Muscle of arm (tissue), 12 donors: ENCODE measurements around the gene KCNJ10. TPM values are rescaled to one million over a fixed set of nuclear protein-coding genes. Genes with fewer than 3 reads are reported as not detected.
A peak's percentile ranks its signal among the peaks of the same experiment; 100 is the strongest.

ENCODE experiments used
- DNase-seq: peaks from one replicate; pipeline ENCODE4 v3.0.0-alpha.2; 2013
- polyA plus RNA-seq, 12 donors: library from polyadenylated mRNA; unstranded; fragments of 120-200 nt; gene quantifications; one replicate each; pipeline ENCODE4 v1.2.1, GENCODE V29; 2013; ENCODE audit not compliant: insufficient read length in 12 of 12

The KCNJ10 gene
- polyA plus RNA-seq, 12 donors: 0.28 to 1.7 (median 0.58) TPM; not detected in 2

GRCh38 chr1:159964144-159964543 lies 105.8 kb downstream of the KCNJ10 start:
- no peak for DNase-seq

- no peak for DNase-seq
Observed at GRCh38 chr1:159962176-159962575, 107.8 kb downstream of the KCNJ10 start.

- no peak for DNase-seq
Observed at GRCh38 chr1:159961636-159962035, 108.3 kb downstream of the KCNJ10 start.

DNA sequence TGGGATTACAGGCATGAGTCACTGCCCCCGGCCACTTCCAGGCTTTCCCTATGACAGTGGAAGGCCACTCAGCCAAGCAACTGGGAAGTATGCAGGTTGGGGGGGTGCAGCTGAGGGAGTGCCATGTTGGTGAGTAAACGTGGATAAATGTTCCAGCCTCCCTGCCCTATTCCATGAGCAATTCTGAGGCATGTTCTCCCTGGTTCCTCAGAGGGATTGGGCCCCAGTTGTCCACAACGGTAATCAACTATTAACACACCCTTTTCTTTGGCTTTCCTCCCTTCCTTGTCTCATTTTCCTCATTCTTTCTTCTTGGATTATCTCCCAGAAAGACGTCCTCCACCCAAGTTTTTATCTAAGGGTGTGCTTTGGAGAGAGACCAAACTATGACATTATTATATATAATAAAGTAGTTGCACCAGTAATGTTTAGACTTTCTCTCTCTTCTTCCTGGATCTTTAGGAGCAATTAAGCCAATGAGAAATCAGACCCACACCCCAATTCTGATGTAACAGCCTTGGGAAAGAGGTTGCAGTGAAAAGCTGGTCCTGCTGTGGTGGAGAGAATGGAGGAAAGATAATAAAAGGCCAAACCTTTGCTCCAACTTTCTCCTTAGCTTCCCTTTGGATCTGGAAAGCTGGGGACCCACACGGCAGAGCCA lies 109.1 kb downstream of the KCNJ10 start:
- peak; percentile 69 for DNase-seq

DNA sequence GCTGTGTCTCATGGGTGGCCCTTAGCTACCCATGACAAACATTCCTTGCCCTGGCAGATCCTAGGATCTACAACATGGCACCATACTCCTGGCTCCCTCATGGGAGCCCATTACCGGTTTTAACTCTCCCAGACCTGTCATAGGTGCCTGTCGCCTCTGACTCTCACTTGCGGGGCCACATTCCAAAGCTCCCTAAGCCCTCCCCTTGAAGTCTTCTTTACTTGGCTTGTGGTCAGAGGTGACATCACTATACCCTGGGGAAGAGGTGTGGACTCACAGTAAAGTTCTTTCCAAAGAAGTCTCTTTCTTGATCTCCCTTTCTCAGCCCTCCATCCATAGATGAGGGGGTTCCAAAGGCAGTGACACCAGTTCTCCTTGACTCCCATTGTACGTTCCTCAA lies 110.5 kb downstream of the KCNJ10 start:
- DNase-seq: peak; percentile 37

GRCh38 chr1:159958719-159959380 lies 111.1 kb downstream of the KCNJ10 start:
- no peak for DNase-seq

DNA sequence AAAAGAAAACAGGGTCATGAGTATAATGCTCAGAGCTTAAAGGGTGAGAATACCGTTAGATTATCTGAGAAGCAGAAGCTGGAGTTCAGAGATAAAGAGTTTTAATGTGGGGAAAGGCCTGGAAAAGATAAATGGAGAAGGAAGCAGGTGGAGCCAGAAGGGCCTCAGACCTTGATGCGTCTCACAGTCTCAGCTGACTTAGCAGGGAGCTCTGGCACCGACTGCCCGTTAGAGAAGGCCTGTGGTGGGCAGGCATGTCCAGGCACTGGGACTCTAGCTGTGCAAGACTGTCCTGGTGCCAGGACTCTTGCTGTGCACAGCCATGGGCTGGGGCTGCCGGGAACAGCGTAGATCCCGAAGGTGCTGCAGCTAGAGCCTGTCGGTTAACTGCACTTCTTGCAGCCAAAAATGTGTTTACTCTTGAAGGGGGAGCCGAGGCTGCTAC lies 112.1 kb downstream of the KCNJ10 start:
- no peak for DNase-seq

DNA sequence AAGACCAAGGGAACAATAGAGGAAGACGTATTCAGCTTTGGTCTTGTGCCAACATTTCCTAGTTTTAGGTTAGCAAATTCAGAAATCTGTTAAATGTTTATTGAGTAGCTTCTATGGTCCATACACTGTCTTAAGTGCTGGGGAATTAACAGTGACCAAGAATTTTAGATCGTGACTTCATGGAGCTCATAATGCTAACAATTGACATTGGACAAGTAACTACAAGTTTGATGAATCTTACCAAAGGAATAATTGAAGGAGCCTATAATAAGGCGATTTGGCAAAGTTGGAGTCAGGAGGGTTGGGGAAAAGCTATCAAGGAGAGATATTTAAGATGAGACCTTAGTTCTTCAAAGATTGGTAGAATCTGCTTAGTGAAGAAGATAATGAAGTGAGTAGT lies 114.5 kb downstream of the KCNJ10 start:
- DNase-seq: no peak

DNA sequence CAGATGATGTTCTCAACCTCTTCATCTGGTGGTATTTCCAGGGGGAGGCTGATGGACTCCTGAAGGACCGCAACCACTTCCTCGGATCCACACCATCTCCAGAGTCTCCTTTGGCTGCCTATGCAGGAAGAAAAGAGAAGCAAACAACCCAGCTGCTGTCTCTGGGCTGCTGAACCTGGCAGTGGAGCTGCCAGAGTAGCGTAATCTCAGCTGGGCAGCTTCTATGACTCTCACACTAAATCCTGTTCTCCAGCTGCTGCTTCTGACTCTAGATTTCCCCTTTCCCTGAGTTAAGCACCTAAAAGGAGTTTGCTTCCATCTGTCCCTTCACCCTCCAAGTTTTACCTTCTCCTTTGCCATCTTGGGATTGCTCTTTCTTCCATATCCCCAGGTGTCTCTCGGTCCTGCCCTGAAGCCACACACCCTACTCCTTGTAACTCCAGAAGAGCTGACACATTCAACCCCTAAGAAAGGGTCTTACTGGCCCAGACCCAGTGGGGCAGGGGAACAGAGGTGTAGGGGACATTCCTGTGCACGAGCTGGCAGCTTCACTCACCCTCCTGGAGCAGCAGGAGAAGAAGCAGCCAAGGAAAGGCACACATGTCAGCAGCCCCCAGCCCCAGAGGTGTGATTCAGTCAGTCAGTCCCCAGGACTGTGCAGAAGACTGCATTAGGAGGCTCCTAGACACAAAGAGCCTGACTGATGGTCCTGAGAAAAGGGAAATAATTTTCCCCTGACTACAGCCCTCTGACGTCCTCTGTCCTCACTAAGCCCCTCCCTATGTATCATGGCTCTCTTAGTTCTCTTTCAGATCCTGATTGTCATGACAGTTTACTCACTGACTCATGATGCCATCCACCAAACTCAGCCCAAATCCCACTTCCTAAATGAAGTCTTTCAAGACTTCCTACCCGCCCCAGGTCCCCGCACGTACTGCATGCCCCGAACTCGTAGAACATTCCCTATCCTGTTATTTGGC lies 116.1 kb downstream of the KCNJ10 start, which contains the start of gene SLAMF9:
SLAMF9 (minus strand) TSS at position 702 of the 980 bp plus-strand sequence; CDS start at position 602, 100 bp downstream.
- no peak for DNase-seq

DNA sequence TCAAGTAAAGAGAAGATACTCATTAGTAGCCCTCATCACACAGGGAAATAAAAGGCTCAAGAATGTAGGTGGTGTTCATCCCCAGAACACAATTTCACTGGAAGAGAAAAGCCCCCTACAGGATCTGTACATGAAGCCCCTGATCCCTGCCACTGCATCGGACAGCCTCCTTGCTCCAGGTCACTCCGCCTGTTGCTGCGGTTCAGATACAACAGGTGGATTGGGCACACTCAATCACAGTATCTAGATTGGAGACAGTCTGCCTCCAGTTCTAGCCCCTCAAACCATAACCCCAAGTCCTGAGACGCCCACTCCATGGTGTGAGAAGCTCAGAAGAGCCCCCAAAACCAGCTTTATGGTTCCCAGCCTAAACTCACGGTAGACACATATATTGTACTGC lies 117.0 kb downstream of the KCNJ10 start:
- no peak for DNase-seq

GRCh38 chr1:159951551-159951950 lies 118.4 kb downstream of the KCNJ10 start:
- no peak for DNase-seq

GRCh38 chr1:159951016-159951415 lies 118.9 kb downstream of the KCNJ10 start:
- DNase-seq: no peak

DNA sequence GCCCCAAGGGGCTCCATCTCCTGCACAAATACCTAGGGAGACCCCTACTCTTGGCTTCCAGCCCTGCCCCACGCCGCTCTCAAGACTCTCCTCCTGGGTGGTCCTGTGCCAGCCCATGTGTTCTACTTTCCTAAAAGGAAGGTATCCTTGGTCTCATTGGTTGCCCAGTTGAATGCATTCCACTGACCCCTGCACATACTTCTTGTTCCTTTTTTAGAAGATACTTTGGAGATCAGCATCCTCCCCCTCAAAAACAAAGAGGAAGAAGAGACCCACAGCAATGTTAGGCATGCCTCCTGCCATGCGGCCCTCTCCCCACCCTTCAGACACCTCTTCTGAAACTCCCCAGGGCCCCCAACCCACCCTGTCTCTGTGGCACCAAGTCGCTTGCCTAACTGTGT lies 120.0 kb downstream of the KCNJ10 start:
- no peak for DNase-seq

- DNase-seq: no peak
Observed at GRCh38 chr1:159949123-159949522, 120.8 kb downstream of the KCNJ10 start.

Other genes starting within 250 kb of the KCNJ10 start
- gene SLAMF8, start 243.3 kb downstream of the KCNJ10 start, polyA plus RNA-seq: 1 to 10 TPM in 1 of 12 donors, under 1 TPM in 7, not detected in 4; 0.05 to 2.0 (median 0.42) TPM
- not detected for gene VSIG8, start 207.5 kb downstream of the KCNJ10 start, polyA plus RNA-seq
- under 1 TPM in 10 of 12 donors, not detected in 2; 0.22 to 0.54 (median 0.27) TPM for gene CFAP45, start 170.0 kb downstream of the KCNJ10 start, polyA plus RNA-seq
- 100 to 1,000 TPM in 11 of 12 donors, not detected in 1; 150 to 239 (median 173) TPM for gene TAGLN2, start 144.7 kb downstream of the KCNJ10 start, polyA plus RNA-seq
- 10 to 100 TPM in 1 of 12 donors, 1 to 10 TPM in 3, under 1 TPM in 7, not detected in 1; 0.22 to 27.3 (median 0.56) TPM for gene IGSF9, start 124.5 kb downstream of the KCNJ10 start, polyA plus RNA-seq
- gene SLAMF9, start 115.9 kb downstream of the KCNJ10 start, polyA plus RNA-seq: not detected
- 1 to 10 TPM in 11 of 12 donors, not detected in 1; 4.3 to 7.7 (median 6.0) TPM for gene PIGM, start 38.2 kb downstream of the KCNJ10 start, polyA plus RNA-seq
- under 1 TPM in 10 of 12 donors, not detected in 2; 0.04 to 0.22 (median 0.07) TPM for gene KCNJ9, start 11.4 kb upstream of the KCNJ10 start, polyA plus RNA-seq
- gene IGSF8, start 28.5 kb upstream of the KCNJ10 start, polyA plus RNA-seq: 10 to 100 TPM in 11 of 12 donors, not detected in 1; 11.1 to 26.7 (median 18.3) TPM
- 100 to 1,000 TPM in 3 of 12 donors, 10 to 100 TPM in 8, not detected in 1; 39.9 to 116 (median 88.9) TPM for gene ATP1A2, start 45.6 kb upstream of the KCNJ10 start, polyA plus RNA-seq
- gene ATP1A4, start 81.4 kb upstream of the KCNJ10 start, polyA plus RNA-seq: 1 to 10 TPM in 9 of 12 donors, under 1 TPM in 1, not detected in 2; 0.87 to 6.0 (median 3.1) TPM
- gene CASQ1, start 120.4 kb upstream of the KCNJ10 start, polyA plus RNA-seq: 1,000 to 10,000 TPM in 5 of 12 donors, 100 to 1,000 TPM in 7; 212 to 1,621 (median 785) TPM
- gene PEA15, start 135.2 kb upstream of the KCNJ10 start, polyA plus RNA-seq: 100 to 1,000 TPM in 11 of 12 donors, not detected in 1; 119 to 154 (median 137) TPM
- 100 to 1,000 TPM in 8 of 12 donors, 10 to 100 TPM in 4; 83.3 to 362 (median 117) TPM for gene DCAF8, start 192.4 kb upstream of the KCNJ10 start, polyA plus RNA-seq
- 10 to 100 TPM in 11 of 12 donors, not detected in 1; 37.5 to 77.2 (median 46.6) TPM for gene PEX19, start 215.0 kb upstream of the KCNJ10 start, polyA plus RNA-seq